WTC11 (cell line): ENCODE data around the gene SMIM17. TPM values are rescaled to one million over a fixed set of nuclear protein-coding genes. Genes with fewer than 3 reads are reported as not detected.

Experiments
- ATAC-seq: fragments of 200-7000 bp; cut with Tn5 transposase; 2 replicates; pipeline ENCODE4 v1.10.0; 2021; ENCODE audit warnings: mild to moderate bottlenecking, moderate library complexity
- CTCF ChIA-PET: fragments of 300-600 bp; sonication (Branson Sonifier 250); formaldehyde crosslinking; loops from one replicate; lab custom pipeline; 2021; ENCODE audit warnings: antibody characterized with exemption; lab: Charles Lee
- POLR2A ChIA-PET: fragments of 350-600 bp; sonication (Branson Sonifier 250); formaldehyde crosslinking; loops from one replicate; lab custom pipeline; 2021; ENCODE audit warnings: antibody characterized with exemption; lab: Charles Lee
- DNase-seq: peaks from one replicate; pipeline ENCODE4 v3.0.0; 2021; ENCODE audit warnings: low spot score
- H3K27ac Mint-ChIP-seq: 2 replicates; pipeline ENCODE4 v1.8.0; 2021; ENCODE audit warnings: mixed read lengths
- H3K27me3 Mint-ChIP-seq: 2 replicates; pipeline ENCODE4 v1.8.0; 2021; ENCODE audit warnings: low read depth, mild to moderate bottlenecking, moderate library complexity, mixed read lengths
- H3K36me3 Mint-ChIP-seq: 2 replicates; pipeline ENCODE4 v1.8.0; 2021; ENCODE audit warnings: mixed read lengths
- H3K4me1 Mint-ChIP-seq: 2 replicates; pipeline ENCODE4 v1.8.0; 2022; ENCODE audit warnings: mixed read lengths
- H3K4me3 Mint-ChIP-seq: 2 replicates; pipeline ENCODE4 v1.8.0; 2021; ENCODE audit warnings: mild to moderate bottlenecking, moderate library complexity, mixed read lengths
- H3K9me3 Mint-ChIP-seq: 2 replicates; pipeline ENCODE4 v1.8.0; 2021; ENCODE audit warnings: mixed read lengths
- ARID4B ChIP-seq: sonication (generic); formaldehyde crosslinking; IDR thresholded peaks from 2 replicates; pipeline ENCODE4 v1.8.0; 2023; ENCODE audit warnings: missing genetic modification reagents, mild to moderate bottlenecking, borderline replicate concordance
- ATF2 ChIP-seq: sonication (generic); formaldehyde crosslinking; IDR thresholded peaks from 2 replicates; pipeline ENCODE4 v1.8.1; 2022; ENCODE audit warnings: low read depth, missing genetic modification reagents, borderline replicate concordance
- CDX4 ChIP-seq: fragments of 250-450 bp; sonication (Bioruptor Pico); IDR thresholded peaks from 2 replicates; pipeline ENCODE4 v1.9.0; 2021; ENCODE audit warnings: moderate library complexity, mild to moderate bottlenecking, inconsistent platforms, borderline replicate concordance
- E2F1 ChIP-seq: sonication (generic); formaldehyde crosslinking; IDR thresholded peaks from 2 replicates; pipeline ENCODE4 v1.8.0; 2022; ENCODE audit warnings: mild to moderate bottlenecking, missing genetic modification reagents
- KAT7 ChIP-seq: sonication (generic); formaldehyde crosslinking; IDR thresholded peaks from 2 replicates; pipeline ENCODE4 v1.8.1; 2023; ENCODE audit warnings: missing genetic modification reagents, mild to moderate bottlenecking, borderline replicate concordance
- MLX ChIP-seq: sonication (generic); formaldehyde crosslinking; IDR thresholded peaks from 2 replicates; pipeline ENCODE4 v1.8.1; 2023; ENCODE audit warnings: mild to moderate bottlenecking, missing genetic modification reagents, moderate library complexity
- PRDM15 ChIP-seq: sonication (generic); formaldehyde crosslinking; IDR thresholded peaks from 2 replicates; pipeline ENCODE4 v1.8.0; 2022; ENCODE audit warnings: missing genetic modification reagents
- PRRX2 ChIP-seq: fragments of 250-450 bp; sonication (Bioruptor Pico); IDR thresholded peaks from 2 replicates; pipeline ENCODE4 v1.8.0; 2021; ENCODE audit warnings: mild to moderate bottlenecking
- RORB ChIP-seq: fragments of 250-450 bp; sonication (Bioruptor Pico); IDR thresholded peaks from 2 replicates; pipeline ENCODE4 v1.9.0; 2021; ENCODE audit warnings: mild to moderate bottlenecking
- STAT6 ChIP-seq: sonication (generic); formaldehyde crosslinking; conservative IDR thresholded peaks from 2 replicates; pipeline ENCODE4 v1.8.1; 2023; ENCODE audit warnings: mild to moderate bottlenecking, low read depth, missing genetic modification reagents, moderate library complexity
- TCF7 ChIP-seq: sonication (generic); formaldehyde crosslinking; IDR thresholded peaks from 2 replicates; pipeline ENCODE4 v1.8.0; 2022; ENCODE audit warnings: mild to moderate bottlenecking, low read depth, missing genetic modification reagents, moderate library complexity
- ZMAT4 ChIP-seq: fragments of 250-450 bp; sonication (Bioruptor Pico); IDR thresholded peaks from 2 replicates; pipeline ENCODE4 v1.9.0; 2021; ENCODE audit warnings: mild to moderate bottlenecking
- ZNF121 ChIP-seq: sonication (generic); formaldehyde crosslinking; IDR thresholded peaks from 2 replicates; pipeline ENCODE4 v1.8.0; 2023; ENCODE audit warnings: missing genetic modification reagents
- ZNF416 ChIP-seq: fragments of 250-450 bp; sonication (Bioruptor Pico); IDR thresholded peaks from 2 replicates; pipeline ENCODE4 v1.9.0; 2021; ENCODE audit warnings: mild to moderate bottlenecking, inconsistent platforms
- ZNF425 ChIP-seq: fragments of 250-450 bp; sonication (Bioruptor Pico); conservative IDR thresholded peaks from 2 replicates; pipeline ENCODE4 v1.9.0; 2021; ENCODE audit warnings: mild to moderate bottlenecking
- total RNA-seq: library from RNA; stranded (reverse); gene quantifications from 3 replicates; pipeline ENCODE4 v1.2.3, GENCODE V29; 2021

SMIM17 gene
- total RNA-seq, 1 experiment from 2014 or later = 0.15 TPM

- POLR2A ChIA-PET = no interaction called here
- Mint-ChIP-seq H3K9me3 (peaks cover 54% of the 10 kb centered on the region), H3K27ac (no peak overlapping the region), H3K36me3 (peaks cover 61% of the 10 kb centered on the region), H3K4me3 (no peak overlapping the region)
- ATAC-seq = no peak
- CTCF ChIA-PET = no interaction called here
- TF ChIP-seq ZNF121 (no peak), ZNF425 (CRISPR knock-in tag) (no peak), PRRX2 (no peak), ATF2 (CRISPR knock-in tag) (no peak), ZNF416 (CRISPR knock-in tag) (no peak), E2F1 (CRISPR knock-in tag) (no peak), ARID4B (CRISPR knock-in tag) (no peak), MLX (CRISPR knock-in tag) (no peak), CDX4 (CRISPR knock-in tag) (no peak), STAT6 (CRISPR knock-in tag) (no peak), PRDM15 (no peak), ZMAT4 (CRISPR knock-in tag) (no peak), TCF7 (CRISPR knock-in tag) (no peak), RORB (CRISPR knock-in tag) (no peak), KAT7 (CRISPR knock-in tag) (no peak)
- TF ChIP-seq, all 79 proteins: peak for 0
- peaks cover 11% of the 10 kb centered on the region for H3K27me3 Mint-ChIP-seq
- no peaks in the 10 kb centered on the region for H3K4me1 Mint-ChIP-seq
- DNase-seq = no peak
These were observed 21.6 kb downstream of the SMIM17 start for GRCh38 chr19:56664511-56664910.
